Stimulated activated naive CD8-positive, alpha-beta T cell treated with anti-CD3 and anti-CD28 coated beads, Interleukin-15, Interleukin-2, amounts not matched to agents 100 ng/mL and 50 ng/mL, for 24 hours (primary cell): ENCODE measurements around the gene ARF1.

ENCODE experiments used
- H3K27ac Mint-ChIP-seq: one replicate; pipeline ENCODE4 v1.8.0; 2021; ENCODE audit warnings: mild to moderate bottlenecking, mixed read lengths
- H3K27me3 Mint-ChIP-seq: one replicate; pipeline ENCODE4 v1.8.0; 2021; ENCODE audit warnings: mixed read lengths
- H3K36me3 Mint-ChIP-seq: one replicate; pipeline ENCODE4 v1.8.0; 2021; ENCODE audit warnings: low read depth, mixed read lengths
- H3K4me1 Mint-ChIP-seq: one replicate; pipeline ENCODE4 v1.8.0; 2021; ENCODE audit warnings: low read depth, mixed read lengths
- H3K4me3 Mint-ChIP-seq: one replicate; pipeline ENCODE4 v1.8.0; 2021; ENCODE audit warnings: mild to moderate bottlenecking, mixed read lengths
- H3K9me3 Mint-ChIP-seq: one replicate; pipeline ENCODE4 v1.8.0; 2021; ENCODE audit warnings: mixed read lengths

The ARF1 gene

GRCh38 chr1:228123505-228123904 lies 41.0 kb downstream of the ARF1 start:
- no peaks in the 10 kb centered on the region for H3K4me1 Mint-ChIP-seq
- H3K27me3 Mint-ChIP-seq: peaks cover 13% of the 10 kb centered on the region
- H3K27ac Mint-ChIP-seq: no peak overlapping the region
- H3K9me3 Mint-ChIP-seq: no peaks in the 10 kb centered on the region
- H3K36me3 Mint-ChIP-seq: no peaks in the 10 kb centered on the region
- no peak overlapping the region for H3K4me3 Mint-ChIP-seq

DNA sequence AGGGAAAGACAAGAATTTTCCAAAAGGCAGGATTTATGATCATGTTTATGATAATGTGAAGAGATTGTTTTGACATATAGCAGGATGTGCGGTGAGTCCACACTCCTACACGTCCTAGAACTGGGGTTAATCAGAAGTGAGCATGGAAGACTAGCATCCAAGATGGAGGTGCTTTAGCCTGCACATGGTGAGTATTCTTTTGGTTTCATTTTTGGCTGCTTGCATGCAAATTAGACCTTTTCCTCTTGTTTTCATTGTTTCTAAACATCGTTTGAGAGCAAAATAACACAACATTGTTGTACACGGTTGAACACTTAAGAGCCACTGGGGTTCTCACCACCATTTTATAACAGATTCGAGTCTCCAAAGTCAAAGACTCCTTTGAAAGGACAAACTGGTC lies 42.7 kb downstream of the ARF1 start:
- no peak overlapping the region for H3K4me3 Mint-ChIP-seq
- H3K4me1 Mint-ChIP-seq: no peaks in the 10 kb centered on the region
- H3K27me3 Mint-ChIP-seq: peaks cover 13% of the 10 kb centered on the region
- no peak overlapping the region for H3K27ac Mint-ChIP-seq
- H3K36me3 Mint-ChIP-seq: no peaks in the 10 kb centered on the region
- H3K9me3 Mint-ChIP-seq: no peaks in the 10 kb centered on the region

GRCh38 chr1:228131766-228132165 lies 49.3 kb downstream of the ARF1 start:
- no peak overlapping the region for H3K27ac Mint-ChIP-seq
- H3K4me1 Mint-ChIP-seq: peaks cover 4% of the 10 kb centered on the region
- peaks cover 13% of the 10 kb centered on the region for H3K27me3 Mint-ChIP-seq
- no peaks in the 10 kb centered on the region for H3K36me3 Mint-ChIP-seq
- H3K4me3 Mint-ChIP-seq: no peak overlapping the region
- H3K9me3 Mint-ChIP-seq: no peaks in the 10 kb centered on the region

- H3K4me3 Mint-ChIP-seq: no peak overlapping the region
- no peaks in the 10 kb centered on the region for H3K36me3 Mint-ChIP-seq
- peaks cover 6% of the 10 kb centered on the region for H3K4me1 Mint-ChIP-seq
- no peak overlapping the region for H3K27ac Mint-ChIP-seq
- no peaks in the 10 kb centered on the region for H3K9me3 Mint-ChIP-seq
- no peaks in the 10 kb centered on the region for H3K27me3 Mint-ChIP-seq
Measured at GRCh38 chr1:228134591-228134990, 52.1 kb downstream of the ARF1 start.

DNA sequence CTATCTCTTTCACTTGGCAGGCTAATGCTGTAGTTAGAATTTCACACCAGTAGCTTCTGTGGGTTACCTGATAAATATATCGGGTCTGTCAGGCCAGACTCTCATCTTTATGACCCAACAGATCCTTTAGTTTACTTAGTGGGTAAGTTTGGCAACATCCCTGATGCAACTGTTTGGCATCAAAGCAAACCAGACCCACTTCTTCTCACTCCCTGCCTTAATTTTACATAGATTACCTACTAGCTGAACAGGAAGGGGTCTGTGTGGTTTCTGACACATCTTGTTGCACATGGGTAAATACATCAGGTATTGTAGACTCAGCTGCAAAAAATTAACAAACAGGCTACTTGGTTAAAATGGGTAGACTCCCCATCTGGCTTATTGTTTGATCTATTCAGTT lies 54.4 kb downstream of the ARF1 start:
- Mint-ChIP-seq H3K27me3 (no peaks in the 10 kb centered on the region), H3K9me3 (no peaks in the 10 kb centered on the region), H3K36me3 (peaks cover 4% of the 10 kb centered on the region), H3K4me1 (peaks cover 11% of the 10 kb centered on the region), H3K27ac (no peak overlapping the region), H3K4me3 (no peak overlapping the region)

GRCh38 chr1:228139406-228139930 lies 57.0 kb downstream of the ARF1 start:
- peak overlapping the region; percentile 97 for H3K27ac Mint-ChIP-seq
- H3K4me1 Mint-ChIP-seq: peaks cover 34% of the 10 kb centered on the region
- H3K27me3 Mint-ChIP-seq: no peaks in the 10 kb centered on the region
- H3K4me3 Mint-ChIP-seq: peak overlapping the region; percentile 99
- H3K36me3 Mint-ChIP-seq: peaks cover 14% of the 10 kb centered on the region
- no peaks in the 10 kb centered on the region for H3K9me3 Mint-ChIP-seq

- H3K9me3 Mint-ChIP-seq: no peaks in the 10 kb centered on the region
- H3K27me3 Mint-ChIP-seq: no peaks in the 10 kb centered on the region
- H3K36me3 Mint-ChIP-seq: peaks cover 14% of the 10 kb centered on the region
- H3K4me1 Mint-ChIP-seq: peaks cover 34% of the 10 kb centered on the region
- peak within 1 kb of the TSS; percentile 99 for H3K4me3 Mint-ChIP-seq
- H3K27ac Mint-ChIP-seq: peak within 1 kb of the TSS; percentile 97
Measured at GRCh38 chr1:228139931-228140723, 57.6 kb downstream of the ARF1 start, which contains the start of gene GUK1. TSS of gene GUK1 (plus strand) at chr1:228140279. CDS start at chr1:228140303, 24 bp downstream.

GRCh38 chr1:228140724-228141225 lies 58.3 kb downstream of the ARF1 start:
- Mint-ChIP-seq H3K4me1 (peaks cover 34% of the 10 kb centered on the region), H3K27me3 (no peaks in the 10 kb centered on the region), H3K27ac (peak overlapping the region; percentile 97), H3K4me3 (peak overlapping the region; percentile 99), H3K36me3 (peaks cover 14% of the 10 kb centered on the region), H3K9me3 (no peaks in the 10 kb centered on the region)

DNA sequence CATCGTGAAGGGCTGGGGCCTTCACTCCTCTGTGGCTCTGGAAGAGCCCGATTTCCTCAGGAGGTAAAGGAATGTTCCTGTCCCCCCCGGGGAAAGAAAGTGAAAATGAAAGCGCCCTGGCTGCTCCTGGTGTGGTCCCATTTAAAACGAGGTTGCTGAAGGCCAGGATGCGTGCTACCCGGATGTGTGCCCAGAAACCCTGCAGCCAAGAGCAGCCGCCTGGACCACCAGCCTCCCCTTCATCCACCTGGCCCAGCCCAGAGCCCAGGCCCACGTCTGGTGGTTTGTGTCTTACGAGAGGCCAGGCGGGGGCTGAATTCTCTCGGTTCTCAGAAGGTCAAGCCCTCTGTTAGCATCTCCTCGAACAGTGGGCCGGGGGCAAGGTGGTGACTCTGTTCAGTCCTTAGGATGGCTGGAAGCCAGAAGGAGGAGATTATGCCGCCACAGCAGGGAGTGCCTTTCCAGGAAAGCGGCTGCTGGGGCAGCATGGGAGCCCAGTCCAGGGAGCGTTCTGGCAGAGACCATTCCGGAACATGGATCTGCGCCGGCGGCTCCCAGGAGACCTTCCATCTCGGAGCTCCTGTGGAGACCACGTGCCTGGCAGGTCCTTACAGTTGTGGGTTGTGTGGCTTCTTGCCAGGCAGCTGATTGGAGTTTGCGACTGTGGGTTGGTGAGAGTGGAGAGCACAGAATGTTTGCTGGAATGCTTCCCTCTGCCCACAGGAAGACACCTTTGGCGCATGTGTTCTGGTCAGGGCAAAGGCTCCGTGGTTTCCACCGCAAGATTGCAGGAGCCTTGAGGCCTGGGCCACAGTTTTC lies 58.9 kb downstream of the ARF1 start:
- Mint-ChIP-seq H3K4me1 (peaks cover 34% of the 10 kb centered on the region), H3K36me3 (peaks cover 14% of the 10 kb centered on the region), H3K27me3 (no peaks in the 10 kb centered on the region), H3K27ac (peak overlapping the region; percentile 97), H3K9me3 (no peaks in the 10 kb centered on the region), H3K4me3 (peak overlapping the region; percentile 99)

GRCh38 chr1:228142155-228142691 lies 59.7 kb downstream of the ARF1 start:
- Mint-ChIP-seq H3K27ac (peak overlapping the region; percentile 97), H3K4me1 (peaks cover 34% of the 10 kb centered on the region), H3K9me3 (no peaks in the 10 kb centered on the region), H3K27me3 (no peaks in the 10 kb centered on the region), H3K4me3 (peak overlapping the region; percentile 99), H3K36me3 (peaks cover 14% of the 10 kb centered on the region)

DNA sequence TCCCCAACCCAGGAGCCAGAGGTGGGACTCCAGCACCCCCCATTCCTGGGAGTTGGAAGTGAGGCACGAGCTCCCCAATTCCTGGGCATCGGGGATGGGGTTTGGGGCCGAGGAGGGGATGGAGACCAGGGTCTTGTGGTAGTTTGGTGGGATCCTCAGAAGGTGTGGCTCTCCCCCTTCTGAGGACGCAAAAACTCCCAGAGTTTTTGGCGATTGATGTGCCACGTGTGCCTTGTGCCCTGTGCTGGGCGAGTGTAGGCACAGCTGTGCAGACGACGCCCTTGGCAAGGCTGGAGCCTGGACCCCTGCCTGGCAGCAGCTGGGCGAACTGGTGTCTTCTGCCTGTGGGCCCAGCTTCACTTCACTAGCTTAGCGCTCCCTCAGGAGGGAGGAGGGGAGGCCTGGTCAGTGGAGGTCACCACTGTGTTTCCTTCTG lies 60.2 kb downstream of the ARF1 start:
- peak overlapping the region; percentile 99 for H3K4me3 Mint-ChIP-seq
- H3K4me1 Mint-ChIP-seq: peaks cover 34% of the 10 kb centered on the region
- H3K9me3 Mint-ChIP-seq: no peaks in the 10 kb centered on the region
- peaks cover 14% of the 10 kb centered on the region for H3K36me3 Mint-ChIP-seq
- H3K27ac Mint-ChIP-seq: peak overlapping the region; percentile 74
- H3K27me3 Mint-ChIP-seq: no peaks in the 10 kb centered on the region

GRCh38 chr1:228143480-228144192 lies 61.1 kb downstream of the ARF1 start:
- Mint-ChIP-seq H3K9me3 (no peaks in the 10 kb centered on the region), H3K27ac (peak overlapping the region; percentile 74), H3K4me1 (peaks cover 34% of the 10 kb centered on the region), H3K36me3 (peaks cover 14% of the 10 kb centered on the region), H3K27me3 (no peaks in the 10 kb centered on the region), H3K4me3 (peak overlapping the region; percentile 99)

- Mint-ChIP-seq H3K9me3 (no peaks in the 10 kb centered on the region), H3K4me1 (peaks cover 34% of the 10 kb centered on the region), H3K27me3 (no peaks in the 10 kb centered on the region), H3K4me3 (peak overlapping the region; percentile 0), H3K36me3 (peaks cover 14% of the 10 kb centered on the region), H3K27ac (no peak overlapping the region)
Measured at GRCh38 chr1:228144193-228144992, 61.9 kb downstream of the ARF1 start.

- Mint-ChIP-seq H3K4me1 (peaks cover 29% of the 10 kb centered on the region), H3K4me3 (no peak overlapping the region), H3K27me3 (no peaks in the 10 kb centered on the region), H3K36me3 (peaks cover 14% of the 10 kb centered on the region), H3K9me3 (no peaks in the 10 kb centered on the region), H3K27ac (no peak overlapping the region)
Measured at GRCh38 chr1:228144993-228145343, 62.5 kb downstream of the ARF1 start.
